Ureter (tissue), 1 donor: ENCODE measurements around the gene POLD3. TPM values are rescaled to one million over a fixed set of nuclear protein-coding genes. Genes with fewer than 3 reads are reported as not detected.
"Not testable (repeated sequence)": the region's sequence is repeated elsewhere in the genome, so short reads cannot be mapped to it uniquely, and the experiment has no call there.

Source experiments
- DNase-seq: peaks from one replicate; pipeline ENCODE4 v3.0.0-alpha.2; 2020; ENCODE audit warnings: low spot score
- total RNA-seq: library from RNA; stranded (reverse); gene quantifications from one replicate; pipeline ENCODE4 v1.2.4, GENCODE V29; 2023
- donor health status: DM: yes; HTN: yes; CAD: no.

The POLD3 gene
- total RNA-seq, 1 donor from 2014 or later, result 21.8 TPM

DNA sequence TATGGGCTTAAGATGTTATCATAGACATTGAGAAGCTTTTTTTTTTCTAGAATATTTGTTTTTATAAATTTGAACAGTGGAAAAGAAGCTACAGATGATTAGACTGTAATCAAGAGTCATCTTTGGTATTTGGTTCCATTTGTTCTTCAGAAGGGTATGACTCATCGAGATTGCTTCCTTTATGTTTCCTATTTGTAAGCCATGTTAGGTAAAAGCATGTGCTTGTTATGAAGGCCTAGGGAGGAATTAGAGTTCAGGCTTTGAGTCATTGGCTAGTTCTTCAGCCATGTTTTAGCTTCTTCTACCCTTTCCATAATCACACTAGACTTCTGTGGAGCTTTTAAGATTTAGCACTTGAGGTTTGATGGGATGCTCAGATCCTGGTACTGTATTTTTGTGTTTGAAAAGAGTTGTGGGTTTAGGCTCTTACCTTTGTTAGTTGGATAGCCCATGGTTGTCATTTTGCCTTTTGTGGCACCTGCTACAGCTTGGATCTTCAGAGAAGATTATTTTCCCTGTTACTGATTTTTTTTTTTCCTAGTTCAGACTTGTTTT lies 44.3 kb downstream of the POLD3 start:
- no peak for DNase-seq

DNA sequence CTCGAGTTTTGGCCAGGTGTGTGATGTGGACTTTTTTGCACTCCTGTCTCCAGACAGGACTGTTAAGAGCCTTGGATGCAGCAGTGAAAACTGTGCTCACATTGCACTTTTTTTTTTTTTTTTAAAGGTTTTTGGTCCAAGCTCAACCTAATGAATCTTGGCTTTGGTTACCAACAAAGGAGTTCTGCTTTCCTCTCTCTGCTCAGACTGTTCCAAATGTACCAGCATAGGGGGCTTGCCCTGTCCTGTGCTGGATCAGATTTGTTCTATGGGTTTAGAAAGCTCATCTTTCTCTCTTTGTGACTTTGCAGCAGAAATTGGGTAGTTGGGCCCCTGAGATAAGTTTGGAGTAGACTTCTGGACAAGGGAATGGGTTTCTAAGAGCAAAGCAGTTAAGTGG lies 45.3 kb downstream of the POLD3 start:
- no peak for DNase-seq

DNA sequence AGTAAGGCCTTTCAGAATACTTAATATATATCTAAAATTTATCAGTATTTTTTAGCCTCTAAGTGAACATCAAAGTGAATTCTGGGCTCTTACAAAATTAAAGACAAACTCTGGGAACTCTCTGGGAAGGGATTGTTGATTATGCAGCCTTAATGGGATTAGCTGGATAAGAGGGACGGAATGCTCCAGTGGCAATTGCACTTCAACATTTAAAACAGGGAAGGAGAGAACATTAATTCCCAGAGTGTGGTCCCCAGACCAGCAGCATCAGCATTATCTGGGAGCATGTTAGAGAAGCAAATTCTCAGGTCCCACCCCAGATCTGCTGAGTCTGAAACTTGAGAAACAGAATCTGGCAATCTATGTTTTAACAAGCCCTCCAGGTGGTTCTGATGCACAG lies 46.5 kb downstream of the POLD3 start:
- DNase-seq, result no peak

DNA sequence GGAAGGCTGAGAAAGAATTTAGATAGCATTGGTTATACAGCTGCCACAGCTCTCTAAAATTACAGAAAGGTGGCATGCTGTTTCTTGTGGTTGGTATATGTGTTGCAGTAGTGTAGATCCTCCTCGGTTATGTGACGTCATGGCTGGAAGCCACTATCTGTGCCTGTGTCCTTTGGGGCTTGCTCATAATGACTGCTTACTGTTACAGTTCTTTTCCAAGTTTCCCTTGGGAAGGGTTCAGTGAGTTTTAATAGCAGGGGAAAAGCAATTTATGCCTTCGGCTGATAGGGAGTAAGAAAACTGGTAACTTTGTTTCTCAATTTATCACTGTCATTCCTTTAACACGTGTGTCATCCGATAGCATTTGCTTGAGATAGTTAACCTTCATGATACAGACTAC lies 47.2 kb downstream of the POLD3 start:
- no peak for DNase-seq

DNA sequence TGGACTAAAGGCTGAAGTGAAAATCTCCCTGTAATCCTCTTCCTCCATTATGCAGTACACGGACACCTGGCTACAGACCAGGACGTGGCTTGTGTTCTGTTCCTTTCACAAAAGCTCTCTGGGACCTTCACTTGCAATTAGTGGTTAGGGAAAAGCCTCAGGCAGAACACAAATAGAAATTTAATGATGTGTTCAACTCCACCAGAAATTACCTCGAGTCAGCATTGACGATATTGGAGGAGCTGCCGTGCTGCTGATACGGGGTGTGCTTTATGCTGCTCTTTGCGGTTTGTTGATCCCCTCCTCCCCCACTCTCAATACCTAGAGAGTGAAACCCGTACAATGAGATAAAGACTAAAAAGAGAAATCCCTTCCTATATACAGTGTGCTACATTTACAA lies 48.9 kb downstream of the POLD3 start:
- no peak for DNase-seq

DNA sequence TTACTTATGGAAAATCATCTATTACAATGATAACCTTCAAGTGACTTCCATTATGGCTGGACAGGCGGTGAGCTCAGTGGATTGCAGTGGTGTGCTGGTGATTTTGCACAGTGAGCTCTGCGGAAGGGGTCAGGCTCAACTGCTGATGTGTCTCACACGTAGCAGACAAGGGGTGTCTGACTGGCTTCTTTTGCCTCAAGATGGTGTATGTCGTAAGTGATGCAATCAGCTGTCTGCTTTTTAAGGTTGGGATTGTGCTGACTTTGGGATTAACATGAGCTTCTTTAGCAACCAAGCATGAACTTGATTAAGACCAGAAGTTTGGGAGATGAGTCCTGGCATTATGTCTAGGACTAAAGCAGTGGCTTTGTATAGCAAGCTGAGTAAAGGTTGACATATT lies 49.5 kb downstream of the POLD3 start:
- DNase-seq, result no peak

DNA sequence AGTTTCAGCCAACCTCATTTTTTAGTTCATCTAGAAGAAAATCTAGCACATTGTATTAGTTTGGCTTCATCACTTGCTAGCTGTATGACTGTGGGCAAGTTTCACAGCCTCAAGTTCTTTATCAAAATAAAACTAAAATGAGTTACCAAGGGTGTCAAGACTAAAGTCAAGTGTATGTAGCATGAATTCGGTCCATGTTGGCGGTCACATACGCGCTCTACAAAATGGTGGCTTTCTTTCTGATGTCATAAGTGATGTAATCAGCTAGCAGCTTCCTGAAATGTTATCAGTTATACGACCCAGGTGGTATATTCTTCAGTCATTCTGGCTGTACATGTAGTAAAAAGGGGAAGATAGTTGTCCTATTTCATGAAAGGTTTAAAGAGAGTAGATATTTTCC lies 50.5 kb downstream of the POLD3 start:
- DNase-seq, result no peak

DNA sequence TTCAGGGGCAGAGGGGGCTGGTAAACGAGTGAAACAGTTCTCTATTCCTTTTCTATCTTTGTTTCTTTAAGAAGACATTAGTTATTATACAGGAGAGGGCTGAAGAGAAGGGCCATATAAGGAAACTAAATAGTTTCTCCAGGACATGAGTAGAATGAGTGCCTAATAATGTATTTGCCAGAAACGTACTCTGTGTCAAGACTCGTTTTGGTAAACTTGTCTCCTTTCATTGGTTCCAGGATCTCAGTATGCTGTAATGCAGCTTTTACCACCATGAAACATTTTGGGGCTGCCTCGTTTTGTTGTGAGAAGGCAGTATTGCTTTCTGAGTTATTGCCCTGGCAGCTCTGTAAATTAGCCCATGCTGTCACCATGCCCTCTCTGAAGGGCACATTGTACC lies 51.7 kb downstream of the POLD3 start:
- DNase-seq, result no peak

DNA sequence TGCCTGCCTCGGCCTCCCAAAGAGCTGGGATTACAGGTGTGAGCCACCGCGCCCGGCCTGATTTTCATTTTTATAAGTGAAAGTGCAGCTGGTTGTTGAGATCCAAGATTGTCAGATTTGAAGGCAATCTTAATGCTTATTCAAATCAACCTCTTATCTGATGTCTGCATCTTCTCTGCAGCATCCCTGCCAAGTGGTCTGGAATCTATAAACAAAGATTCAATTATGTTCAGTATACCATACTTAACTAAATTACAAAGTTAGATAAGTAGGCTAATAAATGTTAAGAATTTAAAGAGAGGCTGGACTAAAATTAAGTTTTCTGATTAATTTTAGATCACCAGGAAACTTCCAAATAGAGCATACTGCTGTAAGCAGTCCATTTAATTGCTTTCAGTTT lies 53.8 kb downstream of the POLD3 start:
- DNase-seq, result no peak

DNA sequence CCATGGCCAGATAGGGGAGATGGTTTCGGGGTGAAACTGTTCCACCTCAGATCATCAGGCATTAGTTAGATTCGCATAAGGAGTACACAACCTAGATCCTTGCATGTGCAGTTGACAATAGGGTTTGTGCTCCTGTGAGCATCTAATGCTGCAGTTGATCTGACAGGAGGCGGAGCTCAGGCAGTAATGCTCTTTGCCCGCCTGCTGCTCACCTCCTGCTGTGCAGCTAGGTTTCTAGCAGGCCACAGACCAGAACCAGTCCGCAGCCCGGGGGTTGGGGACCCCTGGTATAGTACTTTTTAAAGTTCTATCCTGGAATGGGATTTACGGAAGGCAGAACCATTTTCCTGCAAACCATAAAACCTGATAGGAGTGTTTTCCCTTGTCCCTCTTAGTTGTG lies 54.6 kb downstream of the POLD3 start:
- DNase-seq, result no peak

DNA sequence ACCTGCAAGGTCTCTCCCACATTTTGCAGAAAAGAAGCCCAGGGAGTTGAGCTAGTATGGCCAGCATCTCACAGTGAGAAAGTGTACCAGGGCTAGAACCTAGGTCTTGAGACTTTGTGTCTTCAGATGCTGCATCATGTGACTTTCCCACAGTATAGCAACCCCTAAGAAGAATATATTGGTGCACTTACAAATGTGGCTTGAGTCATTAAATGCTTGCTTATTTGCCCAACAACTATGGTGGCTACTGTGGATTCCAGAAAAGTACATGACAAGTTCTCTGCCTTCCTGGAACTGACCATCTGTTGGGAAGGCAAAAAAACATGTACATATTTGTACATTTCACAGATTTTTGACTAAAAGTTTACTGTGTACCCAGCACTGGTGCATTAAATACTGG lies 55.0 kb downstream of the POLD3 start:
- no peak for DNase-seq

DNA sequence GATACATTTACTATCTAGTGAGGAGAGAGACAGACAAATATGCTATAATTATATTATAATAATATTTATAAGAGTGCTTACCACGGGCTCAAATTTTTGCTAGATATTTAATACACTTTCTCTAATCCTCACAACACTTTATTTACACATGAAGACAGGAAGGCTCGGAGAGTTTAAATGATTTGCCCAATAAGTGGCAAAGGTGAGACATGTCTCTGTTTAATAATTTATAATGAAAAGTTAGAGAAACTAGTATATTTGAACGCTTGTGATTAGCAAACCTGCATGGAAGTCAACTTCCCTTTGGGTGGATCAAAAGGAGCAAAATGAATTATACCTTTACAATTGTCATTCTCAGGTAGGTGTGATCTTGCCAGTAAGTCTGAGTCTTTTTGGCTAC lies 55.4 kb downstream of the POLD3 start:
- no peak for DNase-seq

DNA sequence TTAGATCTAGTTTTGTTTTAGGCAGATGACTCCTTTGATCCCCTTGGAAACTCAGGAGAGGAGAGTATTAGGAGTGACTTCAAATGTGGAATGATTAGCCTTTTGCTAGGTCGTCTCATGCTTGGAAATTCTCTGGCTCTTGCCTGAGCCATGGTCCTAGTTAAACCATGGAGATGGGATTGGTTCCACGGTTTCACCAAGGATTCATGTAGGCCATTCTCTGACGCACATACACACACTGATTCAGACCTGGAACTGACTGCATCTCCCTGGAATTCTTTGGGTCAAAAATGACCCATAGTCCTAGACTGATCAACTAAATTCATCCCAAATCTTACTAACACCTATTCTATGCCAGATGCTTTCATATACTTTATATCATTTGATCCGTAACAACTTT lies 56.5 kb downstream of the POLD3 start:
- DNase-seq, result no peak

DNA sequence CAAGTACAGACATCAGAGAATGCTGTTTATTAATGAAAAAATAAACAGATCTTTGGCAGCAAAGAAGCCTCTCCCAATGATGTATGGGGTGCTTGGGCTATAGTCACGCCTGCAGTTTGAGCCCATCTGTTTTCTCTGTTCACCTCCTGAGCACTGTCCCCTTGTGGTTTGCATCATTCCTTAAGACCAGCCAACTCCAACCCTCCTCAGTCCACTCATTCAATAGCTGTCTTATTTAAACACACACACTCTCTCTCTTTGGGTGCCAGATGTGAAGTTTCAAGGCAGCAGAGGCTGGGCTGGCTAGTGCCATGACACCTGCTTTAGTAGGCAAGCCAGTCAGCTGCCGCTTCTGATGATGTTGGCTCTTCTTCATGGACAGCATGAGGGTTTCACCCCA lies 58.1 kb downstream of the POLD3 start:
- DNase-seq, result no peak

DNA sequence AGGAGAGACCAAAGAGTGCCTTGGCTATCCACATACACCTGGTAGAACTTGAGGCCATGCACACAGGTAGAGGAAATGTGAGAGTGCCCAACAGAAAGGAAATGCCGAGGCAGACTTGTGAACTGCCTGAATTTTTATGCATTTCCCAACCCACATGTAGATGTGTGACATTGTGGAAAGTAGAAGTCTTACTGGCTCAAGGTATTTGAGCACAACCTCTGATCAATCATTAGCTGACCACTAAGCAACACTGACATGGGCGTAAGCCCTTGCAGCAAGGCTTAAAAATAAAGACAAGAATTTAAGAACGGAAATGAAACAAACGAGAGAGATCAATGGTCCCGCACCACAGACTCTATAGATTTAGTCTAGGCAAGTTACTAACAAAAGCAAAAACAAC lies 62.6 kb downstream of the POLD3 start:
- DNase-seq, result no peak

DNA sequence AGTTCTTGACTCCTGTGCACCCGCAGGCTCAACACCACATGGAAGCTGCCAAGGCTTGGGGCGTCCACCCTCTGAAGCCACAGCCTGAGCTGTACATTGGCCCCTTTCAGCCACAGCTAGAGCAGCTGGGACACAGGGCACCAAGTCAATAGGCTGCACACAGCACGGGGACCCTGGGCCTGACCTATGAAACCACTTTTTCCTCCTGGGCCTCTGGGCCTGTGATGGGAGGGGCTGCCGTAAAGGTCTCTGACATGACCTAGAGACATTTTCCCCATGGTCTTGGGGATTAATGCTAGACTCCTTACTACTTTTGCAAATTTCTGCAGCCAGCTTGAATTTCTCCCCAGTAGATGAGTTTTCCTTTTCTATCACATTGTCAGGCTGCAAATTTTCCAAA lies 66.7 kb downstream of the POLD3 start:
- not testable (repeated sequence) for DNase-seq

DNA sequence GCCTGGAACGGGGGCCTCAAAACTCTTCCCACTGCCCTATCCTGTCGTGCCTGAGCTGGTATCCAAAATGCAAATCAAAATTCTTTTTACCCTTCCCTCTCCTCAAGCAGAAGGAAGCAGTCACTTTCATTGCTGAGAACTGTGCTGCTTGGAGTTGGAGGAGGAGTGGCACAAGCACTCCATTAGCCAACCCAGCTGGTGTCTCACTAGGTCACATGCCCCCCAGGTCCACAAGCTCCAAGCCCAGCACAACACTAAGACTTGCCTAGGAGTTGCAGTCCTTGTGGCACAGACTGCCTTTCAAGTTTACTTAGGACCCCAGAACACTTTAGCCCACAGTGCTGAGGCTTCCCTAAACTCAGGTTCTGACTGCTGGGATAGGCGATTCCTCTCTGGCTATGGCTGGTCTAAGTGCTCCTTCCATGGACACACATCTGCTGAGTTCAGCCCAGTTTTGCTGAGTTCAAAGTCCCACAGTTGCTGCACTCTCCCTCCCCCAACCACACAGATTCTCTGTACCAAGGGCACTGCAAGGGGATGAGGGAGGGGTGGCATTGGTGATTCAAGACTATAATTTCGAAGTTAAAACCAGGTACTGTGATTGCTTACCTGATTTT lies 70.2 kb downstream of the POLD3 start:
- no peak for DNase-seq

DNA sequence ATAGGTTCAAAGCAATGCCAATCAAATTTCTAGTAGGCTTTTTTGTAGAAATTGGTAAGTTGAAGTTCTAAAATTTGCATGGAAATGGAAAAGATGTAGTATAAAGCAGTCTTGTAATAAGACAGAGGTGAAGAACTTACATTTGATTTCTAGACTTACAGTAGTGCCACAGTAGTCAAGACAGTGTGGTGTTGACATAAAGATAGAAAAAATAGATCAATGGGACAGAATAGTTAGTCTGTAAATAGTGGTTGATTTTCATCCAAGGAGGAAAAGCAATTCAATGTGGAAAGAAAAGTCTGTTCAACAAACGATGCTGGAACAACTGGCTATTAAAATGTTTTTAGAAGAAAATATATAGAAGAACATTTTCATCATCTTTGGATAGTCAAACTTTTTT lies 70.9 kb downstream of the POLD3 start:
- no peak for DNase-seq

DNA sequence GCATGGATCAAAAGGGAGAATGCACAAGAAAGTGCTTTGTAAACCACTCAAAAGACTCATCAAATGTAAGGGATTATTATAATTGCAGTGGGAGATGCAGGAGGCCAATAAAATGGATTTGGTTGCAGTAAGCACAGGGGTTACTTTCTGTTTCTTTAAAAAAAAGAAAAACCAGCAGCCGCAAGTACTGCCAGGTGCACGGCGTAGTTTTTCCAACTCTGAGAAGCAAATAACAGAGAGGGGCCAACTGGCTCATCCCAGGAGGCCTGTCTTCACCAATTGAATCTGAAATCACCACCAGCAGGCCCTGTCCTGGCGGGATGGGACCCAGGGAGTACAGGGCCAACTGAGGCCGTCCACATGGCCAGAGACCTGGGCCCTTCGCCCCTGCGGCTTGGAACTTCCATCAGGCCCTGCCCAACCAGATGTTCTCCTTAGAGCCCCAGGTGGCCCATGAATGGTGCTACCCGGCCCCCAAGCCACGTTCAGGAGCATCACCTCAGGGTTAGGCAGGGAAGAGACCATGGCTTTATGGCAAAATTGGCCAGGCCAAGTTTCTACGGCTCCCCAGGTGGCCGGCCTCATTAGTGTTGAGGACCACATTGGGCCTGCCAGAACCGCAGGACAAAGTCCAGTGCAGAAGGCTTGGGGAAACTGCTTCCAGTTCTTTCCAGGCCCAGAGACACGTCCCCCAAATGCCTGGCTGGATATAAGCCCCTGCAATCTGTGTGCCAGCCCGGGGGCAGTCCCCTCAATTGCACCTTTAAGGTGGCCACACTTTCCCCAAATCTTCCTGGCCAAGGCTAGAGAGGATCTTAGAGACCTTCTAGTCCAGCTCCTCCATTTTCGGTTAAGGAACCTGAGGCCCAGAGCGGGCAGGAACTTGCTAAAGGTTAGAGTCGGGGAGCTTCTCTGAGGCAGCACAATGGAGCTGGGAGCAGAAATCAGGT lies 77.1 kb downstream of the POLD3 start:
- no peak for DNase-seq

DNA sequence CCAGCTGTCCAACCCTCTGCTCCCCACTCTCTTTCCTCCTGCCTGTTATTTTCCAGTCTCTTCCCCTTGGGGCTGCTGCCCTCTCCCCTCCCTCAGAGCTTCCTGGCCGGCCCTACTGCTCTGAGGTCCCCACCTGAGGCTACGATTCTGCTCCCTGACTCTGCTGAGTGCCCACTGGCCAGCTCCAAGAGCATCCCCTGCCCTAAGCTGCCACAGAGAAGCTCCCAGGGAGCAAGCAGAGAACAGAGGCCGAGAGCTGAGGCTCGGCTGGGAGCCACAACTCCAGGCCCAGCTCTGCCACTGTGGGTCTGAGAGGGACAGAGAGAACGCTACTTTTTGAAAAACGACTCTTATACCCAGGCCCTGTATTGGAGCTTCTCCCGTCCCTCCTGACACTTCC lies 77.8 kb downstream of the POLD3 start:
- no peak for DNase-seq

DNA sequence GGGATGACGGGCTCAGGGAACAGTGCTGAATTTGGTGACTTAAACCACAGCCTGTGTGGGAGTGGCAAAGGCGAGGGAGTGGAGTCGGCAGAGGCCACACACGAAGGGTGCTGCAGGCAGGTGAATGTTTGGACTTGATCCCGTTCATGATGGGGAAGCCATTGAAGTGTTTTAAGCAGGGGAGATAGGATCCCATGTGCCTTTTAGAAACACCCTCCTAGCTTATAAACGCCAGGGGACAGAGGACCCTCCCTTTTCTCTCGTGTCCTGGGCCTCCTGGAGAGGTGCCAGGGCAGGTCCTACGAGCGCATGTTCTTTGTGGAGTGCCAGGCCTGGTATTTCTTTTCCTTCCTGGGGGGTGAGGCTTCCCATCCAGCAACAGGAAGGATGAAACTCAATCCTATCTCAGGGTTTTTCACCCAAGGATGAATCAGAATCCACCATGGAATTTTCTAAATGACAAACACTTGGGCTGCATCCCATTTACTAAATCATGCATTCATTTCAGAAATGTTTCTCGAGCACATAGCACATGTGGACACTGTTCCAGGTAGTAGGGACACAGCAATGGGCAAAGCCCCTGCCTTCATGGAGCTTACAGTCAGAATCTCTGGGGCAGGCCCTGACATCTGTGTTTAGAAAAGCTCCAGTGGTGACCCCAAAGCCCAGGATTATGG lies 79.3 kb downstream of the POLD3 start:
- no peak for DNase-seq

DNA sequence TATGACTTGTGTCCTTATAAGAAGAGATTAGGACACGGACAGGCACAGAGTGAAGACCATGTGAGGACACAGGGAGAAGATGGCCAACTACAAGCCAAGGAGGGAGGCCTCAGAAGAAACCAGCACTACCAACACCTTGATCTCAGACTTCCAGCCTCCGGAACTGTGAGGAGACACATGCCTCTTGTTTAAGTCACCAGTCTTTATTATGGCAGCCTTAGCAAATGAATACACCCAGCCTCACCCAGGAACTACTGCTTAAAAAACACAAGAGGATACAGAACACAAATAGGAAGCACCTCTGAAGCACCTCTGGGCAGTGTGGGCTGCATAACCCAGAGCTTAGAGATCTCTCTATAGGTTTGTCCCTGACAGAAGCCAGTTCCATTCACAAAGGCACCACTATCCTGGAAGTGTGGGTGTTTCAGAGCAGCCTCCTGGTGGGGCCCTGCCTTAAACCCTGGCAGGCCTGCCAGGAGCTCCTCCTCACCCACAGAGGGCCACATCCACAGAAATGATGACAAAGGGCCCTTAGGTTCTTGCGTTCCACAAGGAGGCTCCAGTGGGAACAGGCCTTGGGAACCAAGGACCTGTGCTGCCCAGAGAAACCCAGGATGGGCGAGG lies 80.1 kb downstream of the POLD3 start:
- DNase-seq, result no peak
